Stomach (tissue), 4 donors: ENCODE measurements around the gene MAT2A.

Source experiments
- CTCF ChIP-seq, 7 experiments: fragments of 450-650 bp in 4 of 7; fragments of 200-600 bp in 3 of 7; sonication (generic) in 3 of 7; IDR thresholded peaks; one replicate each; pipeline ENCODE4 v1.5.1; 2016 to 2019; ENCODE audit warnings: antibody characterized with exemption in 7 of 7, control low read depth in 2 of 7, mild to moderate bottlenecking in 1 of 7
- POLR2A ChIP-seq, 4 donors: fragments of 450-650 bp; IDR thresholded peaks; one replicate each; pipeline ENCODE4 v1.6.1; 2016; ENCODE audit warnings: antibody characterized with exemption in 4 of 4, control low read depth in 2 of 4, mild to moderate bottlenecking in 1 of 4, moderate library complexity in 1 of 4
- POLR2AphosphoS5 ChIP-seq, 3 donors: sonication (generic); formaldehyde crosslinking; IDR thresholded peaks; one replicate each; pipeline ENCODE4 v1.6.1; 2016; ENCODE audit warnings: antibody characterized with exemption in 3 of 3

GRCh38 chr2:85534099-85534498 lies 4.9 kb upstream of the MAT2A start:
- TF ChIP-seq CTCF (IDR thresholded peaks at IDR 0.05) (no peak), POLR2AphosphoS5 (IDR thresholded peaks at IDR 0.05) (no peak), POLR2A (IDR thresholded peaks at IDR 0.05) (no peak)
